Neural progenitor cell (in vitro differentiated cells): ENCODE results near the gene STX8. TPM values are rescaled to one million over a fixed set of nuclear protein-coding genes. Genes with fewer than 3 reads are reported as not detected.

Experiments used
- DNase-seq: peaks from one replicate; pipeline ENCODE4 v3.0.0-alpha.2; 2016; ENCODE audit warnings: low spot score
- H2AFZ ChIP-seq: fragments of 200-600 bp; sonication (generic); replicated peaks from 2 replicates; pipeline ENCODE4 v1.6.1; 2016; ENCODE audit warnings: antibody characterized with exemption
- H3F3A ChIP-seq: fragments of 200-600 bp; sonication (generic); 2 replicates; pipeline ENCODE4 v1.6.1; 2016; ENCODE audit warnings: antibody characterized with exemption, low read depth
- H3K27ac ChIP-seq: fragments of 200-600 bp; sonication (generic); 2 replicates; pipeline ENCODE4 v1.5.1; 2016; ENCODE audit warnings: mild to moderate bottlenecking
- H3K27me3 ChIP-seq: fragments of 200-600 bp; sonication (generic); 2 replicates; pipeline ENCODE4 v1.6.1; 2016; ENCODE audit warnings: mild to moderate bottlenecking, moderate library complexity
- H3K36me3 ChIP-seq: fragments of 200-600 bp; sonication (generic); 2 replicates; pipeline ENCODE4 v1.5.1; 2016
- H3K4me1 ChIP-seq: fragments of 200-600 bp; sonication (generic); 2 replicates; pipeline ENCODE4 v1.6.1; 2016; ENCODE audit warnings: mixed run types
- H3K4me2 ChIP-seq: fragments of 200-600 bp; sonication (generic); 2 replicates; pipeline ENCODE4 v1.6.1; 2016
- H3K4me3 ChIP-seq: fragments of 200-600 bp; sonication (generic); 2 replicates; pipeline ENCODE4 v1.5.1; 2016
- H3K79me2 ChIP-seq: fragments of 200-600 bp; sonication (generic); 2 replicates; pipeline ENCODE4 v1.6.1; 2016; ENCODE audit warnings: low read depth
- H3K9ac ChIP-seq: fragments of 200-600 bp; sonication (generic); 2 replicates; pipeline ENCODE4 v1.6.1; 2016
- H3K9me3 ChIP-seq: fragments of 200-600 bp; sonication (generic); 2 replicates; pipeline ENCODE4 v1.5.1; 2016; ENCODE audit warnings: low read depth
- H4K20me1 ChIP-seq: fragments of 200-600 bp; sonication (generic); 2 replicates; pipeline ENCODE4 v1.6.1; 2016; ENCODE audit warnings: low read depth
- H3K27ac Mint-ChIP-seq: 3 replicates; pipeline ENCODE4 v1.8.0; 2021; ENCODE audit warnings: mixed read lengths
- H3K27me3 Mint-ChIP-seq: 2 replicates; pipeline ENCODE4 v1.8.0; 2022; ENCODE audit warnings: low read depth, mild to moderate bottlenecking, inconsistent platforms, moderate library complexity, mixed read lengths; ENCODE audit not compliant: insufficient read depth
- H3K36me3 Mint-ChIP-seq: 3 replicates; pipeline ENCODE4 v1.8.0; 2021; ENCODE audit warnings: mixed read lengths
- H3K4me1 Mint-ChIP-seq: 3 replicates; pipeline ENCODE4 v1.8.0; 2021; ENCODE audit warnings: mixed read lengths
- H3K4me3 Mint-ChIP-seq: 3 replicates; pipeline ENCODE4 v1.8.0; 2021; ENCODE audit warnings: mild to moderate bottlenecking, moderate library complexity, mixed read lengths
- H3K9me3 Mint-ChIP-seq: 3 replicates; pipeline ENCODE4 v1.8.0; 2020; ENCODE audit warnings: mixed read lengths
- CTCF ChIP-seq: fragments of 200-600 bp; sonication (generic); IDR thresholded peaks from 2 replicates; pipeline ENCODE4 v1.5.1; 2017; ENCODE audit warnings: antibody characterized with exemption, mild to moderate bottlenecking
- EZH2 ChIP-seq: fragments of 200-600 bp; sonication (generic); IDR thresholded peaks from 2 replicates; pipeline ENCODE4 v1.6.1; 2017; ENCODE audit warnings: antibody characterized with exemption, mild to moderate bottlenecking, moderate library complexity
- EZH2phosphoT487 ChIP-seq: fragments of 200-600 bp; sonication (generic); IDR thresholded peaks from 2 replicates; pipeline ENCODE4 v1.6.1; 2017; ENCODE audit warnings: antibody characterized with exemption
- total RNA-seq: library from RNA; depleted of rRNA; stranded (reverse); fragments of >200 nt; gene quantifications from 2 replicates; pipeline ENCODE4 v1.2.3, GENCODE V29; 2015; ENCODE audit warnings: low replicate concordance

Gene STX8
- total RNA-seq, 1 donor from 2014 or later: 79.7 TPM

- H3K27me3 ChIP-seq: peaks cover 45% of the 10 kb centered on the region
- H3K4me1 Mint-ChIP-seq: peaks cover 37% of the 10 kb centered on the region
- no peak overlapping the region for H2AFZ ChIP-seq
- H3K4me2 ChIP-seq: no peak overlapping the region
- H3K36me3 ChIP-seq: no peaks in the 10 kb centered on the region
- no peaks in the 10 kb centered on the region for H3K79me2 ChIP-seq
- no peak overlapping the region for H3K27ac ChIP-seq
- no peak for TF ChIP-seq EZH2phosphoT487
- TF ChIP-seq EZH2: no peak
- no peak for TF ChIP-seq CTCF
- H3K4me1 ChIP-seq: peaks cover 4% of the 10 kb centered on the region
- peaks cover 39% of the 10 kb centered on the region for H4K20me1 ChIP-seq
- H3K36me3 Mint-ChIP-seq: no peaks in the 10 kb centered on the region
- peak; percentile 51 for DNase-seq
- H3K4me3 ChIP-seq: no peak overlapping the region
- H3K9me3 Mint-ChIP-seq: no peaks in the 10 kb centered on the region
- H3K9me3 ChIP-seq: no peaks in the 10 kb centered on the region
- H3K27me3 Mint-ChIP-seq: peaks cover 20% of the 10 kb centered on the region
- H3F3A ChIP-seq: peaks cover 4% of the 10 kb centered on the region
- H3K27ac Mint-ChIP-seq: peak overlapping the region; percentile 91
- H3K4me3 Mint-ChIP-seq: peak overlapping the region; percentile 75
- no peak overlapping the region for H3K9ac ChIP-seq
Measured at GRCh38 chr17:9237661-9238301, 337.8 kb downstream of the STX8 start.

- Histone ChIP-seq H4K20me1 (peaks cover 39% of the 10 kb centered on the region), H3K27ac (no peak overlapping the region), H3K4me1 (peaks cover 4% of the 10 kb centered on the region), H3K4me3 (no peak overlapping the region), H3K4me2 (no peak overlapping the region), H3F3A (peaks cover 4% of the 10 kb centered on the region), H3K9ac (no peak overlapping the region), H3K9me3 (no peaks in the 10 kb centered on the region), H3K27me3 (peaks cover 45% of the 10 kb centered on the region), H3K36me3 (no peaks in the 10 kb centered on the region), H3K79me2 (no peaks in the 10 kb centered on the region), H2AFZ (no peak overlapping the region)
- Mint-ChIP-seq H3K4me3 (no peak overlapping the region), H3K27ac (peak overlapping the region; percentile 33), H3K4me1 (peaks cover 35% of the 10 kb centered on the region), H3K9me3 (no peaks in the 10 kb centered on the region), H3K36me3 (no peaks in the 10 kb centered on the region), H3K27me3 (peaks cover 17% of the 10 kb centered on the region)
- TF ChIP-seq EZH2 (no peak), CTCF (no peak), EZH2phosphoT487 (no peak)
- DNase-seq: no peak
Measured at GRCh38 chr17:9237053-9237410, 338.6 kb downstream of the STX8 start.

- TF ChIP-seq EZH2phosphoT487: no peak
- no peak for DNase-seq
- peaks cover 16% of the 10 kb centered on the region for H3K27me3 Mint-ChIP-seq
Measured at GRCh38 chr17:9236286-9237052, 339.2 kb downstream of the STX8 start.

GRCh38 chr17:9235346-9235745 is 340.3 kb downstream of the STX8 start:
- DNase-seq: no peak
- H4K20me1 ChIP-seq: peaks cover 24% of the 10 kb centered on the region
- no peaks in the 10 kb centered on the region for H3K36me3 Mint-ChIP-seq

More at GRCh38 chr17:9236286-9237052, 339.2 kb downstream of the STX8 start:
- Histone ChIP-seq H3K27me3 (peaks cover 39% of the 10 kb centered on the region), H3K9me3 (no peaks in the 10 kb centered on the region), H2AFZ (no peak overlapping the region), H3K4me3 (no peak overlapping the region), H3K4me2 (no peak overlapping the region), H4K20me1 (peaks cover 36% of the 10 kb centered on the region), H3K4me1 (peaks cover 4% of the 10 kb centered on the region), H3K36me3 (no peaks in the 10 kb centered on the region), H3K79me2 (no peaks in the 10 kb centered on the region), H3K27ac (no peak overlapping the region), H3K9ac (no peak overlapping the region), H3F3A (peaks cover 4% of the 10 kb centered on the region)
- Mint-ChIP-seq H3K4me1 (peaks cover 33% of the 10 kb centered on the region), H3K36me3 (no peaks in the 10 kb centered on the region), H3K9me3 (no peaks in the 10 kb centered on the region), H3K4me3 (no peak overlapping the region), H3K27ac (peak overlapping the region; percentile 33)

More at GRCh38 chr17:9235346-9235745, 340.3 kb downstream of the STX8 start:
- Mint-ChIP-seq H3K9me3 (no peaks in the 10 kb centered on the region), H3K27ac (no peak overlapping the region), H3K4me1 (peaks cover 23% of the 10 kb centered on the region), H3K27me3 (peaks cover 13% of the 10 kb centered on the region), H3K4me3 (no peak overlapping the region)
- no peak overlapping the region for H3K4me3 ChIP-seq
- TF ChIP-seq EZH2phosphoT487 (no peak), EZH2 (no peak), CTCF (no peak)
- H3K4me2 ChIP-seq: no peak overlapping the region
- no peaks in the 10 kb centered on the region for H3K79me2 ChIP-seq
- H2AFZ ChIP-seq: no peak overlapping the region
- H3K36me3 ChIP-seq: no peaks in the 10 kb centered on the region
- H3K9me3 ChIP-seq: no peaks in the 10 kb centered on the region
- no peak overlapping the region for H3K27ac ChIP-seq
- peaks cover 28% of the 10 kb centered on the region for H3K27me3 ChIP-seq
- H3F3A ChIP-seq: peaks cover 4% of the 10 kb centered on the region
- H3K4me1 ChIP-seq: peaks cover 4% of the 10 kb centered on the region
- no peak overlapping the region for H3K9ac ChIP-seq
